Measurements from ENCODE around the gene FAM163A.
"Not testable (repeated sequence)": the region's sequence is repeated elsewhere in the genome, so short reads cannot be mapped to it uniquely, and the experiment has no call there.

Gene FAM163A

GRCh38 chr1:179794669-179795068 lies 51.6 kb downstream of the FAM163A start:
- DNase-seq: no peak

- DNase-seq: no peak
These were observed 55.2 kb downstream of the FAM163A start for GRCh38 chr1:179798213-179798863.

GRCh38 chr1:179798864-179799516 lies 55.9 kb downstream of the FAM163A start:
- DNase-seq: no peak

GRCh38 chr1:179800481-179800880 lies 57.4 kb downstream of the FAM163A start:
- no peak for DNase-seq

GRCh38 chr1:179803104-179803503 lies 60.0 kb downstream of the FAM163A start:
- DNase-seq: no peak

GRCh38 chr1:179803918-179804317 lies 60.8 kb downstream of the FAM163A start:
- DNase-seq: no peak

GRCh38 chr1:179804417-179804816 lies 61.3 kb downstream of the FAM163A start:
- not testable (repeated sequence) for DNase-seq

GRCh38 chr1:179805291-179806195 lies 62.5 kb downstream of the FAM163A start:
- no peak for DNase-seq

GRCh38 chr1:179806333-179806732 lies 63.2 kb downstream of the FAM163A start:
- no peak for DNase-seq

GRCh38 chr1:179807291-179807690 lies 64.2 kb downstream of the FAM163A start:
- DNase-seq: no peak

GRCh38 chr1:179807691-179808485 lies 64.8 kb downstream of the FAM163A start:
- peak in 1 of 2 experiments; percentile 26 for DNase-seq

- peak; percentile 46 to 72 for DNase-seq
These were observed 65.4 kb downstream of the FAM163A start for GRCh38 chr1:179808503-179808902.

- peak; percentile 87 to 96 for DNase-seq
These were observed 66.6 kb downstream of the FAM163A start for GRCh38 chr1:179809506-179810366.

GRCh38 chr1:179810367-179810715 lies 67.2 kb downstream of the FAM163A start:
- DNase-seq: peak in 1 of 2 experiments; percentile 19

GRCh38 chr1:179812501-179813292 lies 69.6 kb downstream of the FAM163A start:
- DNase-seq: no peak

GRCh38 chr1:179813626-179814545 lies 70.8 kb downstream of the FAM163A start:
- DNase-seq: peak in 1 of 2 experiments; percentile 54

GRCh38 chr1:179814546-179814838 lies 71.4 kb downstream of the FAM163A start:
- DNase-seq: peak in 1 of 2 experiments; percentile 99

- peak; percentile 63 to 76 for DNase-seq
These were observed 72.5 kb downstream of the FAM163A start for GRCh38 chr1:179815641-179816040.

GRCh38 chr1:179816196-179816960 lies 73.3 kb downstream of the FAM163A start:
- peak; percentile 63 to 69 for DNase-seq

Measured in NCI-H526 (cell line).